ENCODE measurements around the gene EVA1C. TPM values are rescaled to one million over a fixed set of nuclear protein-coding genes. Genes with fewer than 3 reads are reported as not detected.

The EVA1C gene
- total RNA-seq, 2 donors from 2014 or later: 22.1 to 52.8 TPM

Other genes with a start within 250 kb of the EVA1C start
- gene MIS18A, start 133.7 kb upstream of the EVA1C start, total RNA-seq: 1 to 10 TPM; 3.6 to 4.5 TPM
- gene MRAP, start 113.9 kb upstream of the EVA1C start, total RNA-seq: 10 to 100 TPM; 15.0 to 22.3 TPM
- 10 to 100 TPM in 1 of 2 donors, 1 to 10 TPM in 1; 8.5 to 13.5 TPM for gene URB1, start 19.7 kb upstream of the EVA1C start, total RNA-seq
- gene TCP10L, start 172.8 kb downstream of the EVA1C start, total RNA-seq: 1 to 10 TPM; 1.9 to 2.6 TPM
- 10 to 100 TPM; 18.5 to 24.0 TPM for gene CFAP298, start 199.7 kb downstream of the EVA1C start, total RNA-seq

Data from left cardiac atrium (tissue), 2 donors.